ENCODE data around the gene ARHGAP21.

ARHGAP21 gene

GRCh38 chr10:24579448-24579847, 144.2 kb downstream of the ARHGAP21 start:
- Histone ChIP-seq H3K9me3 (ENCODE audit: insufficient read depth, low read depth, low read length) (no peaks in the 10 kb centered on the region), H4K20me1 (ENCODE audit: insufficient read depth, low read length, poor library complexity, severe bottlenecking) (no peaks in the 10 kb centered on the region), H3K36me3 (ENCODE audit: insufficient read depth, low read length) (no peaks in the 10 kb centered on the region), H3F3A (ENCODE audit: low read depth) (no peaks in the 10 kb centered on the region), H3K9me2 (replicated peaks; ENCODE audit: low read depth, low read length) (no peaks in the 10 kb centered on the region), H3K4me3 (ENCODE audit: low read length, poor library complexity, severe bottlenecking) (no peak overlapping the region), H3K27me3 (ENCODE audit: insufficient read depth, low read length, poor library complexity, severe bottlenecking) (no peaks in the 10 kb centered on the region), H3K9ac (ENCODE audit: low read depth, low read length, poor library complexity, severe bottlenecking) (no peak overlapping the region), H3K4me1 (ENCODE audit: insufficient read depth, low read length, poor library complexity, severe bottlenecking) (peaks cover 23% of the 10 kb centered on the region), H3K79me2 (ENCODE audit: insufficient read depth, low read length) (no peaks in the 10 kb centered on the region), H2AFZ (ENCODE audit: low read length) (no peak overlapping the region), H3K4me2 (ENCODE audit: low read depth, low read length, poor library complexity, severe bottlenecking) (no peak overlapping the region)
- TF ChIP-seq CTCF (conservative IDR thresholded peaks at IDR 0.05; ENCODE audit: low read length) (no peak), EZH2phosphoT487 (IDR thresholded peaks at IDR 0.05; ENCODE audit: borderline replicate concordance) (no peak)

- no peak overlapping the region for H3K9ac ChIP-seq (ENCODE audit: low read depth, low read length, poor library complexity, severe bottlenecking)
- H4K20me1 ChIP-seq (ENCODE audit: insufficient read depth, low read length, poor library complexity, severe bottlenecking), result no peaks in the 10 kb centered on the region
- no peaks in the 10 kb centered on the region for H3K9me2 ChIP-seq (replicated peaks; ENCODE audit: low read depth, low read length)
- no peaks in the 10 kb centered on the region for H3K27me3 ChIP-seq (ENCODE audit: insufficient read depth, low read length, poor library complexity, severe bottlenecking)
- no peaks in the 10 kb centered on the region for H3K36me3 ChIP-seq (ENCODE audit: insufficient read depth, low read length)
- H3K9me3 ChIP-seq (ENCODE audit: insufficient read depth, low read depth, low read length), result no peaks in the 10 kb centered on the region
- peak overlapping the region; percentile 48 for H3K4me2 ChIP-seq (ENCODE audit: low read depth, low read length, poor library complexity, severe bottlenecking)
- no peaks in the 10 kb centered on the region for H3K79me2 ChIP-seq (ENCODE audit: insufficient read depth, low read length)
- H3F3A ChIP-seq (ENCODE audit: low read depth), result no peaks in the 10 kb centered on the region
- no peak overlapping the region for H2AFZ ChIP-seq (ENCODE audit: low read length)
- H3K4me3 ChIP-seq (ENCODE audit: low read length, poor library complexity, severe bottlenecking), result no peak overlapping the region
- TF ChIP-seq EZH2phosphoT487 (IDR thresholded peaks at IDR 0.05; ENCODE audit: borderline replicate concordance) (no peak), CTCF (conservative IDR thresholded peaks at IDR 0.05; ENCODE audit: low read length) (no peak)
- H3K4me1 ChIP-seq (ENCODE audit: insufficient read depth, low read length, poor library complexity, severe bottlenecking), result peaks cover 21% of the 10 kb centered on the region
Measured at GRCh38 chr10:24575481-24576002, 148.1 kb downstream of the ARHGAP21 start.

GRCh38 chr10:24574578-24575155, 149.0 kb downstream of the ARHGAP21 start:
- Histone ChIP-seq H3K79me2 (ENCODE audit: insufficient read depth, low read length) (no peaks in the 10 kb centered on the region), H3K4me1 (ENCODE audit: insufficient read depth, low read length, poor library complexity, severe bottlenecking) (peaks cover 15% of the 10 kb centered on the region), H4K20me1 (ENCODE audit: insufficient read depth, low read length, poor library complexity, severe bottlenecking) (no peaks in the 10 kb centered on the region), H3K4me3 (ENCODE audit: low read length, poor library complexity, severe bottlenecking) (no peak overlapping the region), H3K27me3 (ENCODE audit: insufficient read depth, low read length, poor library complexity, severe bottlenecking) (no peaks in the 10 kb centered on the region), H2AFZ (ENCODE audit: low read length) (no peak overlapping the region), H3K36me3 (ENCODE audit: insufficient read depth, low read length) (no peaks in the 10 kb centered on the region), H3K4me2 (ENCODE audit: low read depth, low read length, poor library complexity, severe bottlenecking) (peak overlapping the region; percentile 48), H3K9ac (ENCODE audit: low read depth, low read length, poor library complexity, severe bottlenecking) (no peak overlapping the region), H3K9me3 (ENCODE audit: insufficient read depth, low read depth, low read length) (no peaks in the 10 kb centered on the region), H3K9me2 (replicated peaks; ENCODE audit: low read depth, low read length) (no peaks in the 10 kb centered on the region), H3F3A (ENCODE audit: low read depth) (no peaks in the 10 kb centered on the region)
- TF ChIP-seq CTCF (conservative IDR thresholded peaks at IDR 0.05; ENCODE audit: low read length) (no peak), EZH2phosphoT487 (IDR thresholded peaks at IDR 0.05; ENCODE audit: borderline replicate concordance) (no peak)

All from Loucy (cell line).